HepG2 (cell line): ENCODE data around the gene CPNE1. TPM values are rescaled to one million over a fixed set of nuclear protein-coding genes. Genes with fewer than 3 reads are reported as not detected.

ENCODE experiments used
- ATAC-seq: fragments of 200-7000 bp; cut with Tn5 transposase; 3 replicates; pipeline ENCODE4 v1.9.1; 2020; ENCODE audit warnings: mild to moderate bottlenecking, moderate library complexity
- Bru-seq: library from RNA; stranded (reverse); fragments of 400-500 nt; gene quantifications from one replicate; lab custom pipeline; 2021; lab: Mats Ljungman, UMichigan
- BruChase-seq, 2 experiments: library from RNA; stranded (reverse); fragments of 400-500 nt; gene quantifications; one replicate each; lab custom pipeline; 2021; lab: Mats Ljungman, UMichigan
- BruUV-seq: library from RNA; stranded (reverse); fragments of 400-500 nt; replicated peaks from 2 replicates; lab custom pipeline; 2021; lab: Mats Ljungman, UMichigan
- CTCF ChIA-PET: fragments of 300-600 bp; formaldehyde crosslinking; extraction: SDS; loops from one replicate; lab custom pipeline; 2021; ENCODE audit warnings: low total read pairs, inconsistent platforms, low intra/inter-chr PET ratio; lab: Yijun Ruan, JAX
- POLR2A ChIA-PET: fragments of 350-600 bp; sonication (Branson Sonifier 250); formaldehyde crosslinking; loops from one replicate; lab custom pipeline; 2020; ENCODE audit warnings: antibody characterized with exemption, inconsistent platforms; lab: Yijun Ruan, JAX
- DNase-seq: peaks from one replicate; pipeline ENCODE4 v3.0.0-alpha.2; 2015; ENCODE audit warnings: low spot score
- FAIRE-seq: peaks from 3 replicates; lab custom pipeline; 2011; peaks lifted over from hg19 to GRCh38; lab: Jason Lieb, UNC
- H2AFZ ChIP-seq: one replicate; pipeline ENCODE4 v1.6.1; 2011; ENCODE audit warnings: low read length, inconsistent platforms
- H3K27ac ChIP-seq: fragments of 300-600 bp; 3 replicates; pipeline ENCODE4 v1.8.0; 2011; ENCODE audit warnings: mixed run types, mild to moderate bottlenecking, mixed read lengths, low read length, inconsistent platforms; ENCODE audit not compliant: insufficient read depth; ENCODE audit errors: extremely low read length
- H3K27me3 ChIP-seq, 2 experiments: fragments of 200-600 bp in 1 of 2; 2 replicates in 1 of 2; 3 replicates in 1 of 2; pipeline versions ENCODE4 v1.6.0 to v1.8.0; 2011; ENCODE audit warnings: low read length in 2 of 2, mild to moderate bottlenecking in 2 of 2, moderate library complexity in 2 of 2, inconsistent platforms in 1 of 2; ENCODE audit not compliant: insufficient read depth in 2 of 2, control insufficient read depth in 1 of 2
- H3K36me3 ChIP-seq, 2 experiments: fragments of 200-600 bp in 1 of 2; replicated peaks in 1 of 2; 2 replicates in 1 of 2; 3 replicates in 1 of 2; pipeline versions ENCODE4 v1.5.1 to v1.8.0; 2011; ENCODE audit warnings: low read length in 2 of 2, inconsistent platforms in 1 of 2; ENCODE audit not compliant: insufficient read depth in 2 of 2, control insufficient read depth in 1 of 2
- H3K4me1 ChIP-seq: 2 replicates; pipeline ENCODE4 v1.5.1; 2012; ENCODE audit warnings: low read length, inconsistent platforms; ENCODE audit not compliant: insufficient read depth
- H3K4me2 ChIP-seq: 2 replicates; pipeline ENCODE4 v1.6.0; 2011; ENCODE audit warnings: low read depth, low read length, inconsistent platforms
- H3K4me3 ChIP-seq, 3 experiments: fragments of 200-600 bp in 1 of 3; sonication (generic), shearing (Covaris generic) in 1 of 3; replicated peaks in 1 of 3; 2 replicates each; pipeline ENCODE4 v1.5.1; 2011 to 2016; ENCODE audit warnings: low read length in 3 of 3, inconsistent platforms in 2 of 3, low read depth in 2 of 3, mild to moderate bottlenecking in 2 of 3, control low read depth in 1 of 3, mixed read lengths in 1 of 3; ENCODE audit not compliant: insufficient read depth in 1 of 3
- H3K79me2 ChIP-seq: one replicate; pipeline ENCODE4 v1.6.1; 2011; ENCODE audit warnings: low read length, inconsistent platforms; ENCODE audit not compliant: insufficient read depth
- H3K9ac ChIP-seq: 2 replicates; pipeline ENCODE4 v1.6.0; 2011; ENCODE audit warnings: mild to moderate bottlenecking, low read depth, low read length, inconsistent platforms; ENCODE audit not compliant: insufficient read depth
- H3K9me3 ChIP-seq: 2 replicates; pipeline ENCODE4 v1.5.1; 2012; ENCODE audit warnings: mild to moderate bottlenecking, low read length
- H4K20me1 ChIP-seq: 2 replicates; pipeline ENCODE4 v1.6.0; 2011; ENCODE audit warnings: inconsistent platforms, mild to moderate bottlenecking, low read length, moderate library complexity; ENCODE audit not compliant: insufficient read depth
- CHCHD3 ChIP-seq: sonication (generic); formaldehyde crosslinking; IDR thresholded peaks from 2 replicates; pipeline ENCODE4 v1.8.0; 2022; ENCODE audit warnings: mild to moderate bottlenecking, missing genetic modification reagents, moderate library complexity
- DPF2 ChIP-seq: sonication (generic); formaldehyde crosslinking; IDR thresholded peaks from 2 replicates; pipeline ENCODE4 v1.4.0; 2020; ENCODE audit warnings: mild to moderate bottlenecking, low read depth, missing genetic modification reagents, borderline replicate concordance
- JUNB ChIP-seq: sonication (generic); formaldehyde crosslinking; IDR thresholded peaks from 2 replicates; pipeline ENCODE4 v1.8.0; 2022; ENCODE audit warnings: missing genetic modification reagents, mild to moderate bottlenecking, borderline replicate concordance
- PCBP1 ChIP-seq: fragments of 200-400 bp; formaldehyde crosslinking; IDR thresholded peaks from 2 replicates; pipeline ENCODE4 v1.6.1; 2017; ENCODE audit warnings: mild to moderate bottlenecking, low read depth, low read length, borderline replicate concordance
- ZFP36 ChIP-seq: fragments of 150-350 bp; IDR thresholded peaks from 2 replicates; pipeline ENCODE4 v1.6.1; 2018; ENCODE audit warnings: borderline replicate concordance, low read length, low read depth; ENCODE audit not compliant: partially characterized antibody
- ZMYM2 ChIP-seq: sonication (generic); formaldehyde crosslinking; IDR thresholded peaks from 2 replicates; pipeline ENCODE4 v1.8.0; 2022; ENCODE audit warnings: mild to moderate bottlenecking, missing genetic modification reagents
- ZNF251 ChIP-seq: sonication (generic); formaldehyde crosslinking; IDR thresholded peaks from 2 replicates; pipeline ENCODE4 v1.9.0; 2021; ENCODE audit warnings: mild to moderate bottlenecking, missing genetic modification reagents
- ZNF326 ChIP-seq: sonication (generic); formaldehyde crosslinking; IDR thresholded peaks from 2 replicates; pipeline ENCODE4 v1.4.0; 2020; ENCODE audit warnings: missing genetic modification reagents, borderline replicate concordance
- WGBS: methylation state at CpG from one replicate; pipeline ENCODE4 v1.1.6; 2017; ENCODE audit warnings: low lambda C conversion rate; 5-methylcytosine and 5-hydroxymethylcytosine counted together
- in situ Hi-C: cut with HindIII; loops from 2 replicates; pipeline ENCODE4 v1.10.0; 2017; ENCODE audit warnings: low pct_unique_long_range_greater_than_20kb; ENCODE audit not compliant: extremely low pct_ligation_motif_present
- intact Hi-C: fragments of 100-400 bp; cut with micrococcal nuclease; formaldehyde crosslinking; loops from one replicate; pipeline ENCODE4 v1.10.0; 2022; ENCODE audit not compliant: unreplicated experiment
- long read RNA-seq, 2 experiments: library from RNA in 1 of 2; library from polyadenylated mRNA in 1 of 2; stranded (forward) in 1 of 2; unstranded in 1 of 2; transcript quantifications; one replicate each; pipeline ENCODE4 v2.0.0, GENCODE V29; 2019 to 2022
- polyA minus RNA-seq, 3 experiments: library from RNA; depleted of rRNA, polyadenylated mRNA; stranded (reverse); fragments of >200 nt; gene quantifications; 2 replicates each; pipeline ENCODE4 v1.2.3, GENCODE V29; 2011; ENCODE audit warnings: low replicate concordance in 1 of 3
- polyA plus RNA-seq, 8 experiments: library from polyadenylated mRNA; depleted of rRNA in 3 of 8; stranded (reverse) in 7 of 8; unstranded in 1 of 8; fragments of >200 nt; fragmentation: Illumina TruSeq in 4 of 8; extraction: Trizol in 4 of 8; gene quantifications; 2 replicates each; pipeline versions ENCODE4 v1.2.1 to v1.2.3, GENCODE V29; 2011 to 2016; ENCODE audit warnings: low read depth in 4 of 8, missing spikeins in 1 of 8, mixed read lengths in 1 of 8; ENCODE audit not compliant: insufficient read depth in 1 of 8
- total RNA-seq, 5 experiments: library from RNA; depleted of rRNA; stranded (reverse); fragments of >200 nt; fragmentation: Illumina TruSeq; extraction: Trizol; gene quantifications; 2 replicates each; pipeline ENCODE4 v1.2.3, GENCODE V29; 2016; ENCODE audit warnings: low read depth in 1 of 5
- TF ChIP-seq, protein P1 (sequence below): IDR thresholded peaks from 2 replicates; pipeline ENCODE4 v1.6.1; 2012; ENCODE audit warnings: low read length, improper control_type of control experiment
- TF ChIP-seq, protein P2 (sequence below): sonication (generic); formaldehyde crosslinking; conservative IDR thresholded peaks from 2 replicates; pipeline ENCODE4 v1.8.0; 2022; ENCODE audit warnings: missing genetic modification reagents

The CPNE1 gene
- 431 and 439 TPM in 2 replicates for total RNA-seq (2016; rRNA removed; fragmentation: Illumina TruSeq; extraction: Trizol)
- total RNA-seq (2016; cell fraction: cytosol; rRNA removed; fragmentation: Illumina TruSeq; extraction: Trizol; ENCODE audit: low read depth), result 101 and 106 TPM in 2 replicates
- total RNA-seq (2016; cell fraction: insoluble cytoplasmic fraction; rRNA removed; fragmentation: Illumina TruSeq; extraction: Trizol), result 375 and 428 TPM in 2 replicates
- total RNA-seq (2016; cell fraction: membrane; rRNA removed; fragmentation: Illumina TruSeq; extraction: Trizol), result 226 and 229 TPM in 2 replicates
- total RNA-seq (2016; cell fraction: nucleus; rRNA removed; fragmentation: Illumina TruSeq; extraction: Trizol), result 227 and 285 TPM in 2 replicates
- 369 and 408 TPM in 2 replicates for polyA plus RNA-seq (2011; rRNA removed)
- 458 and 619 TPM in 2 replicates for polyA plus RNA-seq (2011; cell fraction: cytosol; rRNA removed)
- 810 and 933 TPM in 2 replicates for polyA plus RNA-seq (2011; cell fraction: nucleus; rRNA removed)
- polyA plus RNA-seq (2012), result 457 and 478 TPM in 2 replicates
- polyA plus RNA-seq (2016; cell fraction: cytosol; fragmentation: Illumina TruSeq; extraction: Trizol; ENCODE audit: low read depth), result 121 and 137 TPM in 2 replicates
- polyA plus RNA-seq (2016; cell fraction: insoluble cytoplasmic fraction; fragmentation: Illumina TruSeq; extraction: Trizol; ENCODE audit: low read depth), result 374 and 508 TPM in 2 replicates
- 213 and 247 TPM in 2 replicates for polyA plus RNA-seq (2016; cell fraction: membrane; fragmentation: Illumina TruSeq; extraction: Trizol; ENCODE audit: low read depth)
- polyA plus RNA-seq (2016; cell fraction: nucleus; fragmentation: Illumina TruSeq; extraction: Trizol; ENCODE audit: insufficient read depth, low read depth), result 541 and 549 TPM in 2 replicates
- 283 and 707 TPM in 2 replicates for polyA minus RNA-seq (2011; rRNA and poly(A)+ RNA removed; ENCODE audit: low replicate concordance)
- 243 and 283 TPM in 2 replicates for polyA minus RNA-seq (2011; cell fraction: cytosol; rRNA and poly(A)+ RNA removed)
- polyA minus RNA-seq (2011; cell fraction: nucleus; rRNA and poly(A)+ RNA removed), result 258 and 260 TPM in 2 replicates
- Bru-seq, nascent RNA, result percentile 93 among the genes with signal in this experiment
- percentile 99 among the genes with signal in this experiment for BruChase-seq, experiment 1, labeled RNA remaining after a 6-hour chase
- BruChase-seq, experiment 2, labeled RNA remaining after a 2-hour chase, result percentile 99 among the genes with signal in this experiment
- long read RNA-seq, experiment 1, transcript CPNE1-204 (16 exons, 1,928 nt), result major isoform, 178 of 463 reads
- long read RNA-seq, experiment 1, transcript CPNE1-221 (2 exons, 625 nt), result minor isoform, 12 of 463 reads
- long read RNA-seq, experiment 1, partial matches to known transcripts, result 64 of 463 reads
- long read RNA-seq, experiment 1, other reads (novel, unspliced or antisense), result 205 of 463 reads
- long read RNA-seq, experiment 2, transcript CPNE1-221 (2 exons, 625 nt), result minor isoform, 13 of 858 reads
- long read RNA-seq, experiment 2, transcript CPNE1-204 (16 exons, 1,928 nt), result major isoform, 346 of 858 reads
- long read RNA-seq, experiment 2, partial matches to known transcripts, result 156 of 858 reads
- long read RNA-seq, experiment 2, other reads (novel, unspliced or antisense), result 337 of 858 reads

GRCh38 chr20:35664466-35665206 lies at the start of gene CPNE1, which contains the start of gene RBM12:
Gene CPNE1, minus strand, starts transcription at chr20:35664900. Its CDS starts 31,977 bp downstream, at chr20:35632923.
Gene RBM12, minus strand, starts transcription at chr20:35664900. Its CDS starts 9,578 bp downstream, at chr20:35655322.
- peak within 1 kb of the TSS; percentile 64 for H2AFZ ChIP-seq
- peak within 1 kb of the TSS; percentile 95 for H3K4me2 ChIP-seq
- peak within 1 kb of the TSS; percentile 76 to 99 (median 79) for H3K4me3 ChIP-seq
- CTCF ChIA-PET, result no interaction called here
- peaks cover 45% of the 10 kb centered on the region for H4K20me1 ChIP-seq
- no peaks in the 10 kb centered on the region for H3K9me3 ChIP-seq
- no TSS peak for BruUV-seq
- ATAC-seq (peak; percentile 92), DNase-seq (peak; percentile 96), FAIRE-seq (peak; percentile 66)
- intact Hi-C loops (loop anchor here (2.0 kb wide), 2 partner anchors 34 to 48 kb away; partner anchors contain the start of genes NFS1 and ROMO1), in situ Hi-C loops (loop anchor here (5.0 kb wide), 1 partner anchor 47 kb away; the partner anchor contains the start of gene SPAG4)
- WGBS, result 3% methylated on average over 43 of the region's 61 CpGs
- peak within 1 kb of the TSS; percentile 99 for H3K9ac ChIP-seq
- H3K79me2 ChIP-seq, result peaks cover 51% of the 10 kb centered on the region
- POLR2A ChIA-PET, result interaction anchor here (0.6 to 4.6 kb wide), 31 partner anchors 10 to 290 kb away, joined by 3 to 73 read pairs (median 4); partner anchors contain the start of genes CEP250, ERGIC3, NFS1 and PHF20
- H3K36me3 ChIP-seq, result peaks cover 3 to 14% of the 10 kb centered on the region in 2 experiments; a peak in 4 of 5 replicates
- H3K27me3 ChIP-seq, result no peaks in the 10 kb centered on the region; a peak in 1 of 5 replicates
- H3K4me1 ChIP-seq, result peaks cover 42% of the 10 kb centered on the region
- peak within 1 kb of the TSS; percentile 90 for H3K27ac ChIP-seq
- TF ChIP-seq ZNF251 (CRISPR knock-in tag) (peak; percentile 53; the same call in 1 of the 2 replicates), JUNB (CRISPR knock-in tag) (no peak), CHCHD3 (CRISPR knock-in tag) (peak; percentile 96), ZMYM2 (CRISPR knock-in tag) (peak; percentile 14; the same call in 1 of the 2 replicates), DPF2 (CRISPR knock-in tag) (no peak), ZNF326 (CRISPR knock-in tag) (no peak), ZFP36 (no peak), PCBP1 (0 out of 2 replicates have a peak, but pooled peaks have one; percentile 37)
- TF ChIP-seq, protein P1, sequence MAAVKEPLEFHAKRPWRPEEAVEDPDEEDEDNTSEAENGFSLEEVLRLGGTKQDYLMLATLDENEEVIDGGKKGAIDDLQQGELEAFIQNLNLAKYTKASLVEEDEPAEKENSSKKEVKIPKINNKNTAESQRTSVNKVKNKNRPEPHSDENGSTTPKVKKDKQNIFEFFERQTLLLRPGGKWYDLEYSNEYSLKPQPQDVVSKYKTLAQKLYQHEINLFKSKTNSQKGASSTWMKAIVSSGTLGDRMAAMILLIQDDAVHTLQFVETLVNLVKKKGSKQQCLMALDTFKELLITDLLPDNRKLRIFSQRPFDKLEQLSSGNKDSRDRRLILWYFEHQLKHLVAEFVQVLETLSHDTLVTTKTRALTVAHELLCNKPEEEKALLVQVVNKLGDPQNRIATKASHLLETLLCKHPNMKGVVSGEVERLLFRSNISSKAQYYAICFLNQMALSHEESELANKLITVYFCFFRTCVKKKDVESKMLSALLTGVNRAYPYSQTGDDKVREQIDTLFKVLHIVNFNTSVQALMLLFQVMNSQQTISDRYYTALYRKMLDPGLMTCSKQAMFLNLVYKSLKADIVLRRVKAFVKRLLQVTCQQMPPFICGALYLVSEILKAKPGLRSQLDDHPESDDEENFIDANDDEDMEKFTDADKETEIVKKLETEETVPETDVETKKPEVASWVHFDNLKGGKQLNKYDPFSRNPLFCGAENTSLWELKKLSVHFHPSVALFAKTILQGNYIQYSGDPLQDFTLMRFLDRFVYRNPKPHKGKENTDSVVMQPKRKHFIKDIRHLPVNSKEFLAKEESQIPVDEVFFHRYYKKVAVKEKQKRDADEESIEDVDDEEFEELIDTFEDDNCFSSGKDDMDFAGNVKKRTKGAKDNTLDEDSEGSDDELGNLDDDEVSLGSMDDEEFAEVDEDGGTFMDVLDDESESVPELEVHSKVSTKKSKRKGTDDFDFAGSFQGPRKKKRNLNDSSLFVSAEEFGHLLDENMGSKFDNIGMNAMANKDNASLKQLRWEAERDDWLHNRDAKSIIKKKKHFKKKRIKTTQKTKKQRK, result no peak
- TF ChIP-seq, protein P2, sequence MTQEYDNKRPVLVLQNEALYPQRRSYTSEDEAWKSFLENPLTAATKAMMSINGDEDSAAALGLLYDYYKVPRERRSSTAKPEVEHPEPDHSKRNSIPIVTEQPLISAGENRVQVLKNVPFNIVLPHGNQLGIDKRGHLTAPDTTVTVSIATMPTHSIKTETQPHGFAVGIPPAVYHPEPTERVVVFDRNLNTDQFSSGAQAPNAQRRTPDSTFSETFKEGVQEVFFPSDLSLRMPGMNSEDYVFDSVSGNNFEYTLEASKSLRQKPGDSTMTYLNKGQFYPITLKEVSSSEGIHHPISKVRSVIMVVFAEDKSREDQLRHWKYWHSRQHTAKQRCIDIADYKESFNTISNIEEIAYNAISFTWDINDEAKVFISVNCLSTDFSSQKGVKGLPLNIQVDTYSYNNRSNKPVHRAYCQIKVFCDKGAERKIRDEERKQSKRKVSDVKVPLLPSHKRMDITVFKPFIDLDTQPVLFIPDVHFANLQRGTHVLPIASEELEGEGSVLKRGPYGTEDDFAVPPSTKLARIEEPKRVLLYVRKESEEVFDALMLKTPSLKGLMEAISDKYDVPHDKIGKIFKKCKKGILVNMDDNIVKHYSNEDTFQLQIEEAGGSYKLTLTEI (CRISPR knock-in tag), result no peak
